Choroid plexus epithelial cell (primary cell): ENCODE data around the gene C1orf174.
A peak's percentile ranks its signal among the peaks of the same experiment; 100 is the strongest.

Source experiments
- DNase-seq: peaks from one replicate; pipeline ENCODE4 v3.0.0-alpha.2; 2010; ENCODE audit warnings: low read depth
- H3K4me3 ChIP-seq: 2 replicates; pipeline ENCODE4 v1.5.1; 2011; ENCODE audit warnings: low read depth, mild to moderate bottlenecking, control low read depth, low read length, moderate library complexity
- TF ChIP-seq, protein P1 (sequence below): conservative IDR thresholded peaks from 2 replicates; pipeline ENCODE4 v1.5.1; 2011; ENCODE audit warnings: low read depth, mild to moderate bottlenecking, control low read depth, inconsistent platforms, low read length, moderate library complexity

Gene C1orf174

DNA sequence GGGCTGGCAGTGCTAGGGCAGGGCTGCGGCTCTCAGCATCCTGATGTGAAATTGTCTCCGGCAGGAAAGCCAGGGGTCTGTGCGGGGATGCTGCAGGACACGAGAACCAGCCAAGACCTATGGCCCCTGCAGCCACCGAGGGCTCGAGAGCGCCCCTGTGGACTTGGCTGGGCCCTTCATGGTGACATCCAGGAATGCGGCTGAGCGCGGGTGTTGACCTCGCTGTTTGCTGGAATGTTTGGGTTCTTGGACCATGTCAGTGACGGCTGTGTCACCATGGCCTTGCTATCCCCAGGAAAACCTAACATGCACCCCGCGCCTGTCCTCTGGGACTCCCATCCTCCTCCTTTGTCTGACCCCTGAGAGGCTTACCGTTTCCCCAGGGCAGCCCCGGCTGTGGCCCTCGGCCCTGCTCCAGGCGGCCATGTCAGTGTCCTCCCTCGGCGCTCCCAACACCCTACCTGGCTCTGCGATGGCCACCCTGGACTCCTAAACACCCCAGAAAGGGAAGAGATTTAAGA lies 14.3 kb upstream of the C1orf174 start:
- TF ChIP-seq, protein P1, sequence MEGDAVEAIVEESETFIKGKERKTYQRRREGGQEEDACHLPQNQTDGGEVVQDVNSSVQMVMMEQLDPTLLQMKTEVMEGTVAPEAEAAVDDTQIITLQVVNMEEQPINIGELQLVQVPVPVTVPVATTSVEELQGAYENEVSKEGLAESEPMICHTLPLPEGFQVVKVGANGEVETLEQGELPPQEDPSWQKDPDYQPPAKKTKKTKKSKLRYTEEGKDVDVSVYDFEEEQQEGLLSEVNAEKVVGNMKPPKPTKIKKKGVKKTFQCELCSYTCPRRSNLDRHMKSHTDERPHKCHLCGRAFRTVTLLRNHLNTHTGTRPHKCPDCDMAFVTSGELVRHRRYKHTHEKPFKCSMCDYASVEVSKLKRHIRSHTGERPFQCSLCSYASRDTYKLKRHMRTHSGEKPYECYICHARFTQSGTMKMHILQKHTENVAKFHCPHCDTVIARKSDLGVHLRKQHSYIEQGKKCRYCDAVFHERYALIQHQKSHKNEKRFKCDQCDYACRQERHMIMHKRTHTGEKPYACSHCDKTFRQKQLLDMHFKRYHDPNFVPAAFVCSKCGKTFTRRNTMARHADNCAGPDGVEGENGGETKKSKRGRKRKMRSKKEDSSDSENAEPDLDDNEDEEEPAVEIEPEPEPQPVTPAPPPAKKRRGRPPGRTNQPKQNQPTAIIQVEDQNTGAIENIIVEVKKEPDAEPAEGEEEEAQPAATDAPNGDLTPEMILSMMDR = no peak
- H3K4me3 ChIP-seq = no peak overlapping the region
- DNase-seq = no peak

DNA sequence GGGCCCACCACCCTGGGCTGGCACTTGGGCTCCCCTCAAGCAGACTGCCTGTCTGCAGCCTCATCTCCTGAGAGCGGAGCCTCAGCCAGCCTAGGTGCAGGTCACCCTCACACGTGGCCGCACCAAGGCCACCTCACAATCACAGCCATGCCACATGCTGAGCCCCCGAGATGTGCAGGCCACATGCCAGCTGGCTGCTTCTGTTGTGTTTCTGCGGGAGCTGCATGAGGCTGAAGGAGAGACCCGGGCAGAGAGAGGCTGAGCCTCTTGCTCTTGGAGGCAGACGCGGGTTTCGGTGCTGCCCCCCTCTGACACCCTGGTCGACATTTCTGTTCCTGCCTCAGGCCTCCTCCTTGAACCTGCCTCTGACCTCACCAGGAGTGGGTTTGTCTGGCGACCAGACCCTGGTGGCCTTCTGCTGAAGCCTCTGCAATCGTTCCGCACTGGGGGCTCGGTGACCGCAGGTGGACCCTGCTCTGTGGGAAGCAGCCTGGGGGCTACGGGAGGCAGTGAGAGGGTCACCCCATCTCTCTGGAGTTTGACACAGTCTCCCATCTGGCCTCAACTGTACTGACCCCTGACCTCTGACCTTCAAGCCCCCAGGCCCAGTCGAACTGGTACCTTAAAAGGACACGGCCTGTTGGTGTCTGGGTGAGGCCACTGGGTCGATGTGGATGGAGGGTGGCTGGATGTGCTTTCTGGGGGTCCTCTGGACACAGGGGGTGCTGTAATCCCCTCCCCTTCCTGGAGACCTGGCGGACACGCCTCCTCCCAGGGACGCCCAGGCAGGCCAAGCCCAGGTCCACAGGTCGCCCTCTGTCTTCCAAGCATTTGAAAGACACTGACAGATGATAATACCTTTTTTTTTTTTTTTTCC lies 13.0 kb upstream of the C1orf174 start:
- H3K4me3 ChIP-seq = no peak overlapping the region
- TF ChIP-seq, protein P1 = no peak
- no peak for DNase-seq

DNA sequence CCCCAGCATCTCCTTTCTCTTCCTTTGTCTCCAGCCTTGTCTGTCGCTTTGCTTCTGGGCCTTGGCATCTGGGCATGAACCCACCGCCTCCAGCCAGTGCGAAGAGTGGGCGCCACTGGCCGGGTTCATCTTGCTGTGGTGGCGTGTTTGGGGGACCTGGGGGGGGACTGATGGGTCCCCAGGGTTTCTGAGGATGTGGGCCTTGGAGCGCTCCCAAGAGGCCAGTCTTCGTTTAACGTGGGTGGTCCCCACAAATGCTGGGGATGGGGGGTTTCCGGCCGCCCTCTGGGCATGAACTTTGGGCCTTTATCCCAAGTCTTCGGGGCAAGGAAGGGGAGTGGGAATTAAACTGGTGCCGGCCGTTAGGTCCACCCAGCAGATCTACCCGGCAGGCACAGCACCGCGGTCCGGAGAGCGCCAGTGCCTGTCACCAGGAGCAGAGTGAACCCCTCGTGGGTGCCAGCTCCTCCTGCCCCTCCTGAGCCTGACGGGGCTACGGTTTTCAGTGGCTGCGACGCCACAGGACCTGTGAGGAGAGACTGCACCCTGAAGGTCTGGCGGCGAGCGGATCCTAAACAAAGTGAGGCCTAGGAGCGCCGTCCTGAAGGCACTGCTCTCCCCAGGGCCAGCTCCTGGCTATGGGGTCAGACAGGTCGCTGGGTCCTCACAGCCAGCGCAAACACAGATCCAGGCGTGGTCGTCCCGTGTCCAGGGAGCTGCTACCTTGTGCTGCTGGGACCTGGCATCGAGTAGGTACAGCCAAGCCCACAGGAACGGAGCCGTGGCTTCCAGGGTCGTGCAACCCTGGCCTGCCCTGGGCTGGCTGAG lies 12.1 kb upstream of the C1orf174 start:
- TF ChIP-seq, protein P1 = no peak
- DNase-seq = no peak
- H3K4me3 ChIP-seq = no peak overlapping the region

DNA sequence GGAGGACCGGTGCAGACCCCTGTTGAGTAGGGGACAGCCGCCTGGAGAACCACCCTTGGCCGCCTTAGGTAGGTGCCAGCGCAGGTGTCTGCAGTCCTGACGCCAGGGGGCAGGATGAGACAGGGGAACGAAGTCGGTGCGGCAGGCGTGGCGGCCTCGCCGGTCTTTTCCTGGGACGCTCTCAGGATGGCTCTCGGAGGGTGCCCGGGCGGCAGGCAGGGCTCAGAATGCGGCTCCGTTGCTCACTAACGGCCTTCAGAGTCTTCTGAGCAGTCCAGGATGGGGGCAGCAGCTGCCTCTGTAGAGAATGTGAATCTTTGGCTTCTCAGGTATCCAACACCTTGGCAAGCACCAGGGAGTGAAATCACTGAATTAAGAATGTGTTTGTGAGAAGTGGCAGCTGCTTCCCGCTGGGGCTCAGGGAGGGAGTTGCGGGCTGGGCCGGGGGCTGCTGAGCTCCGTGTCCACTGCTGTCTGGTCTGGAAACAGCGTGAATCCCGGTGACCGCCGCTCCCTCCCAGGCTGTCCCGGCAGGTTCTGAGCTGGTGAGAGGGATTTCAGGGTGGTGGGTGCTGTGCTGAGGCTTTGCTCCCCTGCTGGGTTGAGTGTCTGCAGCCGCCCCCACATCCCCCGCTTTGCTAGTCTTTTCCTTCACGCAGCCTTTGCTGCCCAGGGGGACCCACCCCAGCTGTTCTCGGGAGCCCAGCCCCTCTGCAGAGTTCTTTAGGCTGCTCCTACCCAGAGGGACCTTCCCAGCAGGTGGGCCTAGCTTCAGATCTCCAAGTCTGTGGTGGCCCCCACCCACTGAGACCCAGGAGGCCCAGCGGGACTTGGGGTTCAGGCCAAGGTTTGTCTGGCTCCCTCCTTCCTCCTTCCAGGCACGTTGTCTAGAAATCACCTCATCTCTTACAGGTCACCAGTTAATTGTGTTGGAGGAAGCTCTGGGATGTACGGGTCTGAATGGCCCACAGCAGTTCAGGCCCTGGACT lies 11.1 kb upstream of the C1orf174 start:
- H3K4me3 ChIP-seq = no peak overlapping the region
- TF ChIP-seq, protein P1 = peak; percentile 83
- peak; percentile 71 for DNase-seq

DNA sequence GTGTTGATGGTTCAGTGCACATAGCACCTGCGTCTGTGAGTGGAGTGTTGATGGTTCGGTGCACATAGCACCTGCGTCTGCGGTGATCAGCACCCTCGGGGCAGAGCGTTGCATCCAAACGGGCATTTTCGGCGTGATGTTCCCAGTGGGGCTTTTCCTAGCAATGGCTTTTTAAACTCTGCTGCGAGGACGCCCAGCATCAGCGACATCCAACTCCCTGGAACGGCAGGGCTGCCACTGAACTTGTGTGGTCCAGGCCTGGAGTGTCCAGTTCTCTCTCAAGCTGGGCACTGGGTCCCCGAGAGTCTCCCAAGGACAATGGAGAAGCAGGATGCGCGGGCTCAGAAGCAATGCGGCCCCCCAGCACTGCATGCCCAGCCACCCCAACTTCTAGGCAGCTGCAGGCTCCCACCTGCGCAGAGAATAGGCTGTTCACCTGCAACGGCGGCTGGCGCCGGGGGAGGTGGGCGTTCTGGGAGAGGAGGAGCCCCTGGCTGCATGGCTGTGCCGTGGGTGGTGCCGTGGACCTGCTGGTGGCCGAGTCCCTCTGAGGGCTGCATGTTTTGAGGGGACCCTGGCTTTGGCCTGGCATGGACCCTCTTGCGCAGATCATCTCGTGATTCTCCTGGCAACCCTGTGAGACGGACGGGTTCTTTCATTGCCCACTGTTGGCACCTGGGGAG lies 10.1 kb upstream of the C1orf174 start:
- H3K4me3 ChIP-seq = no peak overlapping the region
- TF ChIP-seq, protein P1 = no peak
- no peak for DNase-seq

DNA sequence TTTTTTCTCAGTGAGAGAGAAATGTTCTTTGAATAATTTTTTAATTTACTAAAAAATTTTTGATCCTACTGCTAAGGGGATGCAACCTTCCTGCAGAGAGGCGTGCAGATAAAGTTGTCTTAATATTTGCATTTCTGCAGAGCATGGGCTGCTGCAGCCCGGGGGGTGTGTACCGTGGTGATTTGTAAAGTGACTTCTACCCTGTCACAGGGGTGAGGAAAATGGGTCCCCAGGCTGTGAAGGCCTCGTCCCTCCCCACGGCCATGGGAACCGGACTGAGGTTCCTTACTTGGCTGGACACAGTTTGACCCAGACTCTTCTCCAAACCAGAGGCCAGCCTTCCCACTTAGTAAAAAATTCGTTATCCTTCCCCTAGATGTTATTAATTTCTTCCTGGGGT lies 9.5 kb upstream of the C1orf174 start:
- H3K4me3 ChIP-seq = no peak overlapping the region
- TF ChIP-seq, protein P1 = no peak
- DNase-seq = no peak
